H1 (cell line): Measurements from ENCODE around the gene RFC1. TPM values are rescaled to one million over a fixed set of nuclear protein-coding genes. Genes with fewer than 3 reads are reported as not detected.

Experiments
- CTCF ChIA-PET: fragments of 300-600 bp; sonication (Branson Sonifier 250); formaldehyde crosslinking; loops from one replicate; lab custom pipeline; 2021; ENCODE audit not compliant: partially characterized antibody; lab: Charles Lee
- POLR2A ChIA-PET: fragments of 300-600 bp; sonication (Branson Sonifier 250); formaldehyde crosslinking; loops from one replicate; lab custom pipeline; 2021; ENCODE audit warnings: inconsistent platforms; ENCODE audit not compliant: partially characterized antibody; lab: Charles Lee
- DNase-seq, 2 experiments: peaks; one replicate each; pipeline versions ENCODE4 v3.0.0 to v3.0.0-alpha.2; 2010 to 2022; ENCODE audit warnings: low spot score in 2 of 2, low read depth in 1 of 2, mixed read lengths in 1 of 2
- FAIRE-seq: peaks from 2 replicates; lab custom pipeline; 2011; peaks lifted over from hg19 to GRCh38; lab: Jason Lieb, UNC
- H2AFZ ChIP-seq: 2 replicates; pipeline ENCODE4 v1.8.1; 2012; ENCODE audit warnings: low read length, inconsistent platforms
- H2AK5ac ChIP-seq: 2 replicates; pipeline ENCODE4 v1.6.1; 2013; ENCODE audit warnings: low read depth, low read length
- H2BK120ac ChIP-seq: replicated peaks from 2 replicates; pipeline ENCODE3; 2013; ENCODE audit warnings: low read depth, low read length, inconsistent platforms
- H2BK12ac ChIP-seq: 2 replicates; pipeline ENCODE4 v1.6.1; 2013; ENCODE audit warnings: low read depth, low read length
- H2BK15ac ChIP-seq: 2 replicates; pipeline ENCODE4 v1.6.1; 2013; ENCODE audit warnings: low read length
- H2BK20ac ChIP-seq: 2 replicates; pipeline ENCODE4 v1.6.1; 2013; ENCODE audit warnings: low read length
- H2BK5ac ChIP-seq: 2 replicates; pipeline ENCODE4 v1.6.1; 2013; ENCODE audit warnings: low read depth, low read length
- H3K14ac ChIP-seq: 2 replicates; pipeline ENCODE4 v1.6.1; 2013; ENCODE audit warnings: inconsistent platforms; ENCODE audit not compliant: insufficient read length
- H3K18ac ChIP-seq: 2 replicates; pipeline ENCODE4 v1.6.1; 2013; ENCODE audit warnings: low read length; ENCODE audit errors: extremely low read depth
- H3K23ac ChIP-seq: 2 replicates; pipeline ENCODE4 v1.6.1; 2013; ENCODE audit warnings: inconsistent platforms; ENCODE audit not compliant: insufficient read length
- H3K23me2 ChIP-seq: 2 replicates; pipeline ENCODE4 v1.6.1; 2013; ENCODE audit warnings: low read depth, low read length
- H3K27ac ChIP-seq: 2 replicates; pipeline ENCODE4 v1.6.1; 2011; ENCODE audit warnings: low read depth, low read length, inconsistent platforms
- H3K27me3 ChIP-seq, 4 experiments: replicated peaks in 1 of 4; 1 replicate in 1 of 4; 2 replicates in 3 of 4; pipeline versions ENCODE4 v1.6.1 to v1.8.1; 2011 to 2013; ENCODE audit warnings: low read length in 3 of 4, mild to moderate bottlenecking in 3 of 4, inconsistent platforms in 2 of 4, mixed read lengths in 2 of 4, moderate library complexity in 1 of 4; ENCODE audit not compliant: control insufficient read depth in 3 of 4, insufficient read depth in 3 of 4; ENCODE audit errors: extremely low read depth in 1 of 4
- H3K36me3 ChIP-seq, 4 experiments: 2 replicates each; pipeline versions ENCODE4 v1.6.1 to v1.8.1; 2011 to 2013; ENCODE audit warnings: mild to moderate bottlenecking in 4 of 4, low read length in 3 of 4, moderate library complexity in 2 of 4, control low read depth in 1 of 4, inconsistent platforms in 1 of 4; ENCODE audit not compliant: insufficient read depth in 4 of 4, control insufficient read depth in 2 of 4
- H3K4ac ChIP-seq: replicated peaks from 2 replicates; pipeline ENCODE3; 2013; ENCODE audit warnings: low read length, low read depth, mixed read lengths, inconsistent platforms; ENCODE audit not compliant: insufficient read length
- H3K4me1 ChIP-seq, 4 experiments: replicated peaks in 1 of 4; 1 replicate in 1 of 4; 2 replicates in 3 of 4; pipeline versions ENCODE4 v1.6.1 to v1.8.1; 2011 to 2013; ENCODE audit warnings: low read length in 3 of 4, inconsistent platforms in 2 of 4, mixed read lengths in 1 of 4; ENCODE audit not compliant: insufficient read depth in 4 of 4, control insufficient read depth in 3 of 4
- H3K4me2 ChIP-seq, 2 experiments: 2 replicates each; pipeline versions ENCODE4 v1.6.1 to v1.8.1; 2011 to 2013; ENCODE audit warnings: low read depth in 2 of 2, low read length in 2 of 2, control low read depth in 1 of 2, inconsistent platforms in 1 of 2, mild to moderate bottlenecking in 1 of 2; ENCODE audit not compliant: insufficient read depth in 1 of 2
- H3K4me3 ChIP-seq, 4 experiments: fragments of 200-600, 300-600 bp in 1 of 4; sonication (generic), shearing (Covaris generic), sonication (Bioruptor Twin) in 1 of 4; 2 replicates each; pipeline versions ENCODE4 v1.5.1 to v1.8.1; 2011 to 2016; ENCODE audit warnings: low read length in 4 of 4, low read depth in 3 of 4, control low read depth in 2 of 4, inconsistent platforms in 2 of 4, mild to moderate bottlenecking in 2 of 4, mixed read lengths in 1 of 4, moderate library complexity in 1 of 4; ENCODE audit not compliant: insufficient read depth in 2 of 4; ENCODE audit errors: extremely low read depth in 1 of 4
- H3K56ac ChIP-seq: replicated peaks from 2 replicates; pipeline ENCODE3; 2013; ENCODE audit warnings: low read depth, mild to moderate bottlenecking, mixed read lengths, low read length, inconsistent platforms; ENCODE audit not compliant: insufficient read length
- H3K79me1 ChIP-seq: 2 replicates; pipeline ENCODE4 v1.6.1; 2013; ENCODE audit warnings: low read depth, low read length, control low read depth
- H3K79me2 ChIP-seq, 2 experiments: 2 replicates each; pipeline versions ENCODE4 v1.6.1 to v1.8.1; 2012 to 2013; ENCODE audit warnings: low read length in 2 of 2, mild to moderate bottlenecking in 2 of 2, inconsistent platforms in 1 of 2; ENCODE audit not compliant: insufficient read depth in 2 of 2, control insufficient read depth in 1 of 2
- H3K9ac ChIP-seq, 4 experiments: replicated peaks in 1 of 4; 1 replicate in 1 of 4; 2 replicates in 3 of 4; pipeline versions ENCODE4 v1.6.1 to v1.8.1; 2011 to 2013; ENCODE audit warnings: low read depth in 3 of 4, low read length in 3 of 4, control low read depth in 2 of 4, mild to moderate bottlenecking in 2 of 4, moderate library complexity in 2 of 4, inconsistent platforms in 1 of 4; ENCODE audit errors: extremely low read depth in 1 of 4
- H3K9me3 ChIP-seq, 2 experiments: 2 replicates each; pipeline versions ENCODE4 v1.6.1 to v1.8.1; 2012 to 2013; ENCODE audit warnings: mild to moderate bottlenecking in 2 of 2, moderate library complexity in 2 of 2, control low read depth in 1 of 2, inconsistent platforms in 1 of 2, low read depth in 1 of 2, low read length in 1 of 2, mixed read lengths in 1 of 2; ENCODE audit not compliant: insufficient read depth in 2 of 2
- H4K20me1 ChIP-seq, 2 experiments: replicated peaks in 1 of 2; 2 replicates each; pipeline versions ENCODE3 to v1.8.1; 2011 to 2013; ENCODE audit warnings: inconsistent platforms in 2 of 2, low read length in 2 of 2, mild to moderate bottlenecking in 1 of 2; ENCODE audit not compliant: insufficient read depth in 2 of 2, control insufficient read depth in 1 of 2
- H4K5ac ChIP-seq: 2 replicates; pipeline ENCODE4 v1.6.1; 2013; ENCODE audit warnings: low read length, low read depth, mixed read lengths, inconsistent platforms; ENCODE audit not compliant: insufficient read length
- H4K8ac ChIP-seq: 2 replicates; pipeline ENCODE4 v1.8.0; 2013; ENCODE audit warnings: mild to moderate bottlenecking, moderate library complexity, low read length, inconsistent platforms; ENCODE audit not compliant: insufficient read depth; ENCODE audit errors: extremely low read depth
- H4K91ac ChIP-seq: replicated peaks from 2 replicates; pipeline ENCODE3; 2013; ENCODE audit warnings: low read length, mixed read lengths, inconsistent platforms; ENCODE audit not compliant: insufficient read length
- CREB1 ChIP-seq: IDR thresholded peaks from 2 replicates; pipeline ENCODE4 v1.6.1; 2012; ENCODE audit warnings: inconsistent platforms
- HDAC2 ChIP-seq, 2 experiments: fragments of 300-600 bp in 1 of 2; sonication (generic) in 1 of 2; IDR thresholded peaks; 2 replicates each; pipeline ENCODE4 v1.6.1; 2011 to 2012; ENCODE audit warnings: low read depth in 2 of 2, low read length in 2 of 2, mild to moderate bottlenecking in 2 of 2, moderate library complexity in 2 of 2, borderline replicate concordance in 1 of 2, inconsistent platforms in 1 of 2
- JUN ChIP-seq: IDR thresholded peaks from 2 replicates; pipeline ENCODE4 v1.6.1; 2011; ENCODE audit warnings: low read depth, mild to moderate bottlenecking, improper control_type of control experiment, low read length
- KDM4A ChIP-seq: IDR thresholded peaks from one replicate; pipeline ENCODE4 v1.7.1; 2012; ENCODE audit warnings: low read depth, mild to moderate bottlenecking, moderate library complexity, low read length, inconsistent platforms; ENCODE audit not compliant: severe bottlenecking
- NRF1 ChIP-seq: IDR thresholded peaks from 2 replicates; pipeline ENCODE4 v1.6.1; 2011; ENCODE audit warnings: mild to moderate bottlenecking, low read depth, low read length, improper control_type of control experiment
- PHF8 ChIP-seq: fragments of 200-600 bp; sonication (generic); conservative IDR thresholded peaks from 2 replicates; pipeline ENCODE4 v1.7.1; 2012; ENCODE audit warnings: low read depth, mild to moderate bottlenecking, inconsistent platforms, low read length, moderate library complexity
- WGBS, 2 experiments: shearing (Covaris generic) in 1 of 2; methylation state at CpG; one replicate each; pipeline versions ENCODE4 v1.1.6 to v1.1.7; 2013 to 2015; ENCODE audit warnings: low lambda C conversion rate in 2 of 2, mixed read lengths in 2 of 2, inconsistent platforms in 1 of 2, low coverage in 1 of 2, missing lambda C conversion rate in 1 of 2; ENCODE audit not compliant: insufficient replicate concordance in 2 of 2, insufficient coverage in 1 of 2, insufficient read length in 1 of 2; ENCODE audit errors: extremely low coverage in 1 of 2, missing lambda C conversion rate in 1 of 2; 5-methylcytosine and 5-hydroxymethylcytosine counted together
- polyA plus RNA-seq, 7 experiments: library from polyadenylated mRNA; depleted of rRNA in 3 of 7; stranded (reverse) in 5 of 7; unstranded in 2 of 7; fragments of >200 nt in 5 of 7; fragments of 200-250 nt in 2 of 7; gene quantifications; 1 replicate in 5 of 7; 2 replicates in 1 of 7; 4 replicates in 1 of 7; pipeline versions ENCODE4 v1.2.1 to v1.2.3, GENCODE V29; 2011 to 2013; ENCODE audit warnings: missing spikeins in 2 of 7, mixed read lengths in 2 of 7
- total RNA-seq: library from RNA; stranded (reverse); fragmentation: NEBNext Ultra II Directional; extraction: Animal tissue kit (Norgen Biotek cat#: 25700); gene quantifications from 2 replicates; pipeline ENCODE4 v1.2.1, GENCODE V29; 2021

RFC1 gene
- total and polyA plus RNA-seq, 2 of the 8 experiments (the other 6 are each of a cell fraction or from before 2014, with no cell fraction given): 16.0 to 83.8 TPM

GRCh38 chr4:39319676-39320075, 46.5 kb downstream of the RFC1 start:
- Histone ChIP-seq H2BK15ac (no peak overlapping the region), H4K5ac (no peak overlapping the region), H3K23me2 (no peaks in the 10 kb centered on the region), H3K4me1 (no peaks in the 10 kb centered on the region), H3K79me2 (no peaks in the 10 kb centered on the region), H3K14ac (no peak overlapping the region), H2BK120ac (no peak overlapping the region), H3K9me3 (no peaks in the 10 kb centered on the region), H3K4me2 (no peak overlapping the region), H3K36me3 (peaks cover 0 to 41% (median 17%) of the 10 kb centered on the region in 4 experiments; a peak in 5 of 8 replicates), H2BK12ac (no peak overlapping the region), H3K79me1 (no peaks in the 10 kb centered on the region), H2AFZ (no peak overlapping the region), H3K23ac (no peak overlapping the region), H3K9ac (no peak overlapping the region), H4K20me1 (no peaks in the 10 kb centered on the region), H2BK5ac (no peak overlapping the region), H2BK20ac (no peak overlapping the region), H3K27ac (no peak overlapping the region), H3K27me3 (no peaks in the 10 kb centered on the region), H3K18ac (no peak overlapping the region), H4K8ac (no peak overlapping the region), H4K91ac (no peak overlapping the region), H3K4ac (no peak overlapping the region), H3K56ac (no peak overlapping the region), H2AK5ac (no peak overlapping the region), H3K4me3 (no peak overlapping the region)
- DNase-seq: no peak
- CTCF ChIA-PET: no interaction called here
- POLR2A ChIA-PET: no interaction called here
- no peak for FAIRE-seq
- TF ChIP-seq PHF8 (no peak), KDM4A (no peak), CREB1 (no peak), NRF1 (no peak), JUN (no peak), HDAC2 (IDR thresholded peaks at IDR 0.05; ENCODE audit: borderline replicate concordance in 1 of 2, low read depth in 2 of 2, low read length in 2 of 2) (no peak)
- WGBS, 2 experiments: 95% methylated on average over 4 of the region's 4 CpGs; no CpG with 5 or more reads in 1 of the 2 experiments
